Sigmoid colon (tissue), 4 donors: Measurements from ENCODE around the gene AGPAT1.

ENCODE experiments used
- EP300 ChIP-seq, 4 donors: sonication (generic); formaldehyde crosslinking; IDR thresholded peaks; one replicate each; pipeline ENCODE4 v1.6.1; 2017; ENCODE audit warnings: antibody characterized with exemption in 4 of 4
- POLR2A ChIP-seq, 2 donors: fragments of 450-650 bp; IDR thresholded peaks; one replicate each; pipeline ENCODE4 v1.6.1; 2016; ENCODE audit warnings: antibody characterized with exemption in 2 of 2, mild to moderate bottlenecking in 2 of 2, moderate library complexity in 2 of 2
- TF ChIP-seq, protein P1 (sequence below), 4 experiments: fragments of 450-650 bp in 3 of 4; fragments of 200-600 bp in 1 of 4; IDR thresholded peaks; one replicate each; pipeline ENCODE4 v1.5.1; 2016 to 2019; ENCODE audit warnings: antibody characterized with exemption in 4 of 4, mild to moderate bottlenecking in 3 of 4, moderate library complexity in 2 of 4

DNA sequence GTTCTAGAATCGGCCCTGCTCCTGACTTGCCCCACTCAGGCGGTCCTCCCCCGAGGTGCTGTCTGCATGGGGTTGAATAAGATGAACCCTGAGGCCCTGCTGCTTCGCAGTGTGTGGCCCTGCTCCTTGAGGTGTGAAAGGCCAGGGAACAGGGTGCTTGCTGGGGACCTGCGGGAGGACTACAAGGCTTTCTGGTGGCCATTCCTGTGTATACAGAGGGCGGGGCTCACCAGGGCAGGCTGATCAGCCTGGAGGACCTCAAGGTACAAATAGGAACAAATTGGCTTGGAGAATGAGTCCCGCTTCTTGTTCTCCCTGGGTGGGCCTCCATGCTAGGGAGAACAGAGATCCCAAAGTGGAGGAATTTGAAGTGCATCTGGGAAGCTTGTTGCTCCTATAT is 42.3 kb upstream of the AGPAT1 start:
- TF ChIP-seq POLR2A (IDR thresholded peaks at IDR 0.05) = no peak
- TF ChIP-seq EP300 (IDR thresholded peaks at IDR 0.05) = no peak
- TF ChIP-seq, protein P1, sequence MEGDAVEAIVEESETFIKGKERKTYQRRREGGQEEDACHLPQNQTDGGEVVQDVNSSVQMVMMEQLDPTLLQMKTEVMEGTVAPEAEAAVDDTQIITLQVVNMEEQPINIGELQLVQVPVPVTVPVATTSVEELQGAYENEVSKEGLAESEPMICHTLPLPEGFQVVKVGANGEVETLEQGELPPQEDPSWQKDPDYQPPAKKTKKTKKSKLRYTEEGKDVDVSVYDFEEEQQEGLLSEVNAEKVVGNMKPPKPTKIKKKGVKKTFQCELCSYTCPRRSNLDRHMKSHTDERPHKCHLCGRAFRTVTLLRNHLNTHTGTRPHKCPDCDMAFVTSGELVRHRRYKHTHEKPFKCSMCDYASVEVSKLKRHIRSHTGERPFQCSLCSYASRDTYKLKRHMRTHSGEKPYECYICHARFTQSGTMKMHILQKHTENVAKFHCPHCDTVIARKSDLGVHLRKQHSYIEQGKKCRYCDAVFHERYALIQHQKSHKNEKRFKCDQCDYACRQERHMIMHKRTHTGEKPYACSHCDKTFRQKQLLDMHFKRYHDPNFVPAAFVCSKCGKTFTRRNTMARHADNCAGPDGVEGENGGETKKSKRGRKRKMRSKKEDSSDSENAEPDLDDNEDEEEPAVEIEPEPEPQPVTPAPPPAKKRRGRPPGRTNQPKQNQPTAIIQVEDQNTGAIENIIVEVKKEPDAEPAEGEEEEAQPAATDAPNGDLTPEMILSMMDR (IDR thresholded peaks at IDR 0.05) = no peak
